Heart left ventricle (tissue), 16 donors: ENCODE results near the gene MEN1. TPM values are rescaled to one million over a fixed set of nuclear protein-coding genes. Genes with fewer than 3 reads are reported as not detected.
A peak's percentile ranks its signal among the peaks of the same experiment; 100 is the strongest.

ENCODE experiments used
- ATAC-seq, 4 donors: fragments of 200-7000 bp; cut with Tn5 transposase; one replicate each; pipeline ENCODE4 v1.9.1; 2020 to 2022; ENCODE audit warnings: moderate library complexity in 4 of 4, mild to moderate bottlenecking in 3 of 4, moderate number of reproducible peaks in 1 of 4
- DNase-seq, 5 donors: peaks; one replicate each; pipeline ENCODE4 v3.0.0-alpha.2; 2020
- H3K27ac ChIP-seq, 12 donors: fragments of 200-600 bp; sonication (generic) in 4 of 12; one replicate each; pipeline versions ENCODE4 v1.5.0 to v1.8.0; 2016 to 2022; ENCODE audit warnings: mild to moderate bottlenecking in 2 of 12
- H3K27me3 ChIP-seq, 9 donors: fragments of 200-600 bp; sonication (generic) in 2 of 9; one replicate each; pipeline versions ENCODE4 v1.5.1 to v1.8.0; 2016 to 2022; ENCODE audit warnings: mild to moderate bottlenecking in 3 of 9
- H3K36me3 ChIP-seq, 9 donors: fragments of 200-600 bp; sonication (generic) in 2 of 9; one replicate each; pipeline versions ENCODE4 v1.5.0 to v1.8.0; 2018 to 2022; ENCODE audit warnings: mild to moderate bottlenecking in 2 of 9
- H3K4me1 ChIP-seq, 12 donors: fragments of 200-600 bp; sonication (generic) in 4 of 12; one replicate each; pipeline versions ENCODE4 v1.5.0 to v1.8.0; 2016 to 2022; ENCODE audit warnings: mild to moderate bottlenecking in 3 of 12
- H3K4me3 ChIP-seq, 12 donors: fragments of 200-600 bp; sonication (generic) in 4 of 12; one replicate each; pipeline versions ENCODE4 v1.5.0 to v1.8.0; 2017 to 2022; ENCODE audit warnings: mild to moderate bottlenecking in 9 of 12, moderate library complexity in 4 of 12
- H3K9me3 ChIP-seq, 12 donors: fragments of 200-600 bp; sonication (generic) in 4 of 12; one replicate each; pipeline versions ENCODE4 v1.5.0 to v1.8.0; 2016 to 2022; ENCODE audit warnings: mild to moderate bottlenecking in 1 of 12
- CTCF ChIP-seq, 12 donors: fragments of 200-600 bp; sonication (generic) in 4 of 12; IDR thresholded peaks; one replicate each; pipeline versions ENCODE4 v1.5.0 to v1.8.0; 2018 to 2022; ENCODE audit warnings: antibody characterized with exemption in 12 of 12, mild to moderate bottlenecking in 5 of 12
- POLR2A ChIP-seq, 2 donors: fragments of 450-650 bp; IDR thresholded peaks; one replicate each; pipeline ENCODE4 v1.6.1; 2017; ENCODE audit warnings: antibody characterized with exemption in 2 of 2, mild to moderate bottlenecking in 2 of 2, moderate library complexity in 2 of 2
- WGBS, 4 donors: extraction: QIAGEN DNeasy Blood & Tissue Kit in 2 of 4; methylation state at CpG; one replicate each; pipeline versions ENCODE4 v1.1.5 to v1.1.7; 2013 to 2018; 5-methylcytosine and 5-hydroxymethylcytosine counted together
- intact Hi-C, 10 donors: fragments of 100-400 bp; cut with DNase I; formaldehyde crosslinking; loops; one replicate each; pipeline versions ENCODE4 v1.11.1 to v1.14.2; 2022
- polyA plus RNA-seq, 2 donors: library from polyadenylated mRNA; stranded (reverse); fragments of 200-250 nt; gene quantifications; one replicate each; pipeline ENCODE4 v1.2.3, GENCODE V29; 2013
- total RNA-seq, 9 donors: library from RNA; depleted of rRNA in 2 of 9; stranded (reverse); fragments of >200 nt in 2 of 9; fragmentation: NEBNext Ultra II Directional in 3 of 9; extraction: Animal tissue kit (Norgen Biotek cat#: 25700) in 3 of 9; gene quantifications; one replicate each; pipeline versions ENCODE4 v1.1.0 to v1.2.4, GENCODE V29; 2016 to 2023
- donor health status: ischemic (EF 13 %, LVEDD 7.1; RV severe dilation, severe dysfunction).
- donor health status: healthy with polysubstance abuse.
- donor health status: DM: no; HTN: yes; CAD: no.
- donor health status: DM: no; HTN: no; CAD: no.
- donor health status: ischemic (EF 25% LVEDD 6.9; RV normal size, moderate dysfunction).
- donor health status: ischemic (EF 25% LVEDD 5.7; RV mildly dilated, moderate dysfunction).
- donor health status: healthy.
- donor health status: DM: yes; HTN: yes; CAD: no.
- donor health status: ischemic (EF 35%, LVEDD 5.7; RV mildly dilated, moderate dysfunction).
- donor health status: nonischemic (EF 11% LVEDD 7.7; RV severe dilation, severe dysfunction).
- donor health status: DM: yes; HTN: yes; CAD: no.
- donor health status: PGD.
- donor health status: ischemic (EF 29% LVEDD 5.4; RV normal size, mild dysfunction).
- donor health status: nonischemic (EF 23%, LVEDD 6.1; RV moderate dilation, normal function).

The MEN1 gene
- total and polyA plus RNA-seq, 11 donors = 6.6 to 15.2 (median 9.0) TPM

- 54 to 58% (median 56%) methylated on average over 15 of the region's 15 CpGs for WGBS, 4 donors
- no peaks in the 10 kb centered on the region for H3K27me3 ChIP-seq
- H3K4me3 ChIP-seq = no peak overlapping the region
- peak; percentile 46 to 76 (median 62) for TF ChIP-seq CTCF (IDR thresholded peaks at IDR 0.05)
- TF ChIP-seq POLR2A (IDR thresholded peaks at IDR 0.05) = no peak
- ATAC-seq = peak in 3 of 4 donors; percentile 55 to 74 (median 65)
- H3K27ac ChIP-seq = peak overlapping the region in 1 of 12 donors; percentile 26
- intact Hi-C loops = loop anchor here in 1 of 10 donors (2.0 to 5.0 kb wide), 2 partner anchors 105 to 331 kb away; no protein-coding TSS in a partner anchor
- no peaks in the 10 kb centered on the region for H3K9me3 ChIP-seq
- H3K4me1 ChIP-seq = no peaks in the 10 kb centered on the region
- peaks cover 0 to 39% (median 15%) of the 10 kb centered on the region in 9 donors for H3K36me3 ChIP-seq
- peak in 1 of 5 donors; percentile 61 for DNase-seq
Measured at GRCh38 chr11:64787526-64788320, 22.6 kb downstream of the MEN1 start.

GRCh38 chr11:64786308-64786707 lies 24.0 kb downstream of the MEN1 start:
- Histone ChIP-seq H3K36me3 (peaks cover 0 to 27% (median 15%) of the 10 kb centered on the region in 9 donors), H3K27me3 (no peaks in the 10 kb centered on the region), H3K9me3 (no peaks in the 10 kb centered on the region), H3K4me3 (no peak overlapping the region), H3K4me1 (no peaks in the 10 kb centered on the region), H3K27ac (no peak overlapping the region)
- TF ChIP-seq POLR2A (IDR thresholded peaks at IDR 0.05) = no peak
- TF ChIP-seq CTCF (IDR thresholded peaks at IDR 0.05) = no peak
- ATAC-seq = no peak
- DNase-seq = no peak
- WGBS, 4 donors = 89 to 92% (median 90%) methylated on average over 10 of the region's 10 CpGs
- intact Hi-C loops = loop anchor here in 1 of 10 donors (2.0 to 5.0 kb wide), 2 partner anchors 106 to 332 kb away; no protein-coding TSS in a partner anchor

GRCh38 chr11:64784813-64785581 lies 25.4 kb downstream of the MEN1 start:
- H3K4me3 ChIP-seq = no peak overlapping the region
- no peak for DNase-seq
- H3K27me3 ChIP-seq = no peaks in the 10 kb centered on the region
- no peak for ATAC-seq
- 91 to 93% (median 91%) methylated on average over 12 of the region's 12 CpGs for WGBS, 4 donors
- H3K27ac ChIP-seq = no peak overlapping the region
- intact Hi-C loops = loop anchor here in 1 of 10 donors (5.0 kb wide), 1 partner anchor 107 kb away; no protein-coding TSS in a partner anchor
- peaks cover 0 to 18% (median 9%) of the 10 kb centered on the region in 9 donors for H3K36me3 ChIP-seq
- no peaks in the 10 kb centered on the region for H3K9me3 ChIP-seq
- TF ChIP-seq POLR2A (IDR thresholded peaks at IDR 0.05) (no peak), CTCF (IDR thresholded peaks at IDR 0.05) (no peak)
- peaks cover 0 to under 1% (median 0%) of the 10 kb centered on the region in 12 donors for H3K4me1 ChIP-seq
